ENCODE results near the gene STK32C. TPM values are rescaled to one million over a fixed set of nuclear protein-coding genes. Genes with fewer than 3 reads are reported as not detected.

The STK32C gene
- total and polyA plus RNA-seq, 2 of the 4 experiments (the other 2 are of a cell fraction), result 5.0 to 8.3 TPM

DNA sequence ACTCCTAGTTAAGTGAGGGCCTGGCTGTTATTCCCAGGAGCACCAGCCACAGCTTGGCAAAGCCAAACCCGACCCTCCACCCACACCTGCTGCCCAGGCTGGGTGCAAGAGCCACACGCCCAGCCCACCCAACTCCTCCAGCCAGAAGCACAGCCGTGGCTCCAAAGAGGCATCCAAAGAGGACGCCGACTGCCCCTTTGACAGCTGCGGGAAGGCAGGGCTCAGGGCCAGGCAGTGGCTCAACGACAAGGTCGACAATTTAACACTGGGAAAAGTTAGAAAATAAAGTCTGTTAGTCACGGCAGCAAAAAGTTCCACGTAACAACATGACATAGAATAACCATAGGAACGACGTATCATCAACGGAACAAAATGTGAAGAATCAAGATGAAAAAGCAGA lies 66.7 kb downstream of the STK32C start:
- no peaks in the 10 kb centered on the region for H3K79me1 ChIP-seq (ENCODE audit: low read depth in 1 of 2, low read length in 2 of 2)
- H3K27ac ChIP-seq (ENCODE audit: insufficient read depth, low read length), result no peak overlapping the region
- H3K4ac ChIP-seq (ENCODE audit: low read depth, low read length), result no peak overlapping the region
- peaks cover 9% of the 10 kb centered on the region; the same call in 1 of the 2 replicates for H3K27me3 ChIP-seq (ENCODE audit: control insufficient read depth, insufficient read depth, low read length)
- H3K4me2 ChIP-seq (ENCODE audit: low read depth, low read length), result no peak overlapping the region
- H3K4me1 ChIP-seq (ENCODE audit: control insufficient read depth, insufficient read depth, low read length), result no peaks in the 10 kb centered on the region
- ATAC-seq (ENCODE audit: low read depth), result no peak
- TF ChIP-seq, protein P1, sequence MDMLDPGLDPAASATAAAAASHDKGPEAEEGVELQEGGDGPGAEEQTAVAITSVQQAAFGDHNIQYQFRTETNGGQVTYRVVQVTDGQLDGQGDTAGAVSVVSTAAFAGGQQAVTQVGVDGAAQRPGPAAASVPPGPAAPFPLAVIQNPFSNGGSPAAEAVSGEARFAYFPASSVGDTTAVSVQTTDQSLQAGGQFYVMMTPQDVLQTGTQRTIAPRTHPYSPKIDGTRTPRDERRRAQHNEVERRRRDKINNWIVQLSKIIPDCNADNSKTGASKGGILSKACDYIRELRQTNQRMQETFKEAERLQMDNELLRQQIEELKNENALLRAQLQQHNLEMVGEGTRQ (IDR thresholded peaks at IDR 0.05; ENCODE audit: low read depth, low read length), result no peak
- no peak for TF ChIP-seq SMC3 (IDR thresholded peaks at IDR 0.05; ENCODE audit: low read depth, low read length)
- TF ChIP-seq BHLHE40 (IDR thresholded peaks at IDR 0.05; ENCODE audit: low read depth, low read length), result no peak
- no peak for TF ChIP-seq MAFK (IDR thresholded peaks at IDR 0.05; ENCODE audit: low read depth, low read length)
- TF ChIP-seq CHD1 (IDR thresholded peaks at IDR 0.05; ENCODE audit: low read depth, low read length), result no peak
- no peak for TF ChIP-seq CEBPB (IDR thresholded peaks at IDR 0.05; ENCODE audit: low read depth, low read length)
- no peak for TF ChIP-seq FOS (IDR thresholded peaks at IDR 0.05; ENCODE audit: low read depth, low read length)
- TF ChIP-seq NFE2L2 (IDR thresholded peaks at IDR 0.05; ENCODE audit: low read depth, low read length), result no peak
- TF ChIP-seq RFX5 (IDR thresholded peaks at IDR 0.05; ENCODE audit: low read depth, low read length), result no peak
- TF ChIP-seq RAD21 (IDR thresholded peaks at IDR 0.05; ENCODE audit: low read length), result no peak
- TF ChIP-seq POLR2A (IDR thresholded peaks at IDR 0.05; ENCODE audit: low read depth, low read length), result no peak
- TF ChIP-seq, protein P2, sequence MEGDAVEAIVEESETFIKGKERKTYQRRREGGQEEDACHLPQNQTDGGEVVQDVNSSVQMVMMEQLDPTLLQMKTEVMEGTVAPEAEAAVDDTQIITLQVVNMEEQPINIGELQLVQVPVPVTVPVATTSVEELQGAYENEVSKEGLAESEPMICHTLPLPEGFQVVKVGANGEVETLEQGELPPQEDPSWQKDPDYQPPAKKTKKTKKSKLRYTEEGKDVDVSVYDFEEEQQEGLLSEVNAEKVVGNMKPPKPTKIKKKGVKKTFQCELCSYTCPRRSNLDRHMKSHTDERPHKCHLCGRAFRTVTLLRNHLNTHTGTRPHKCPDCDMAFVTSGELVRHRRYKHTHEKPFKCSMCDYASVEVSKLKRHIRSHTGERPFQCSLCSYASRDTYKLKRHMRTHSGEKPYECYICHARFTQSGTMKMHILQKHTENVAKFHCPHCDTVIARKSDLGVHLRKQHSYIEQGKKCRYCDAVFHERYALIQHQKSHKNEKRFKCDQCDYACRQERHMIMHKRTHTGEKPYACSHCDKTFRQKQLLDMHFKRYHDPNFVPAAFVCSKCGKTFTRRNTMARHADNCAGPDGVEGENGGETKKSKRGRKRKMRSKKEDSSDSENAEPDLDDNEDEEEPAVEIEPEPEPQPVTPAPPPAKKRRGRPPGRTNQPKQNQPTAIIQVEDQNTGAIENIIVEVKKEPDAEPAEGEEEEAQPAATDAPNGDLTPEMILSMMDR (conservative IDR thresholded peaks at IDR 0.05; ENCODE audit: low read depth, low read length), result no peak
- H2BK20ac ChIP-seq (ENCODE audit: low read depth, low read length), result no peak overlapping the region
- CTCF ChIA-PET, result no interaction called here
- no peaks in the 10 kb centered on the region for H3K36me3 ChIP-seq (ENCODE audit: control insufficient read depth, insufficient read depth, low read length)
- BruUV-seq (replicated peaks), result no TSS peak
- H2BK120ac ChIP-seq (ENCODE audit: low read depth, low read length), result no peak overlapping the region
- WGBS, 2 experiments (ENCODE audit: extremely low coverage in 2 of 2, insufficient read length in 1 of 2), result 55% methylated on average over 6 of the region's 13 CpGs; no CpG with 5 or more reads in 1 of the 2 experiments
- H3K14ac ChIP-seq (replicated peaks; ENCODE audit: low read depth, low read length), result no peak overlapping the region
- H4K20me1 ChIP-seq (ENCODE audit: insufficient read depth, low read length), result no peaks in the 10 kb centered on the region
- H4K91ac ChIP-seq (ENCODE audit: insufficient read depth, low read depth, low read length), result no peak overlapping the region
- dilution Hi-C loops (cut with HindIII; ENCODE audit: low sequenced_read_pairs, unreplicated experiment), result loop anchor here (25.0 kb wide), 1 partner anchor 96 kb away; the partner anchor contains the start of gene LRRC27
- H2AK5ac ChIP-seq (ENCODE audit: low read depth, low read length), result no peak overlapping the region
- H4K5ac ChIP-seq (ENCODE audit: low read depth, low read length), result no peak overlapping the region
- H3K9me1 ChIP-seq (ENCODE audit: insufficient read depth, low read length), result no peaks in the 10 kb centered on the region
- H3K56ac ChIP-seq (ENCODE audit: extremely low read depth, insufficient read depth, low read length), result no peak overlapping the region
- H3K23ac ChIP-seq (ENCODE audit: low read depth, low read length), result no peak overlapping the region
- H3K18ac ChIP-seq (ENCODE audit: low read depth, low read length), result no peak overlapping the region
- in situ Hi-C loops (cut with MboI; ENCODE audit: low sequenced_read_pairs), result no loop called here
- intact Hi-C loops (cut with micrococcal nuclease), result no loop called here
- no peak overlapping the region for H2BK15ac ChIP-seq (ENCODE audit: low read depth, low read length)
- H3K9me3 ChIP-seq (ENCODE audit: control insufficient read depth, insufficient read depth, low read length), result no peaks in the 10 kb centered on the region
- no peak overlapping the region for H3K9ac ChIP-seq (ENCODE audit: low read depth, low read length)
- POLR2A ChIA-PET (ENCODE audit: unreplicated experiment), result no interaction called here
- H2AFZ ChIP-seq (replicated peaks; ENCODE audit: low read length, poor library complexity), result no peak overlapping the region
- no peak overlapping the region for H2BK5ac ChIP-seq (ENCODE audit: low read depth, low read length, poor library complexity, severe bottlenecking)
- no peak for DNase-seq
- H2AK9ac ChIP-seq (replicated peaks; ENCODE audit: low read depth, low read length, poor library complexity), result no peak overlapping the region
- no peak overlapping the region for H4K8ac ChIP-seq (ENCODE audit: low read depth in 2 of 2, low read length in 2 of 2)
- no peak overlapping the region for H3K4me3 ChIP-seq (ENCODE audit: insufficient read depth, low read depth, low read length)
